K562 (cell line): Measurements from ENCODE around the gene PIGK. TPM values are rescaled to one million over a fixed set of nuclear protein-coding genes. Genes with fewer than 3 reads are reported as not detected.

Experiments used
- ATF3 ChIP-seq, 2 experiments: fragments of 450-650 bp in 1 of 2; sonication (generic) in 1 of 2; formaldehyde crosslinking in 1 of 2; IDR thresholded peaks in 1 of 2; conservative IDR thresholded peaks in 1 of 2; 2 replicates each; pipeline versions ENCODE4 v1.6.1 to v1.8.1; 2016 to 2023; ENCODE audit warnings: mild to moderate bottlenecking in 2 of 2, moderate library complexity in 2 of 2, inconsistent platforms in 1 of 2, missing genetic modification reagents in 1 of 2
- CREB3L1 ChIP-seq: fragments of 450-650 bp; IDR thresholded peaks from 2 replicates; pipeline ENCODE4 v1.6.1; 2014; ENCODE audit warnings: low read depth, mild to moderate bottlenecking, moderate library complexity, borderline replicate concordance
- CSDE1 ChIP-seq, 2 experiments: fragments of 450-650 bp; IDR thresholded peaks; 2 replicates each; pipeline ENCODE4 v1.6.1; 2016; ENCODE audit warnings: mild to moderate bottlenecking in 1 of 2
- EP300 ChIP-seq: IDR thresholded peaks from 2 replicates; pipeline ENCODE4 v1.6.1; 2012; ENCODE audit warnings: low read length, improper control_type of control experiment
- EZH2 ChIP-seq: IDR thresholded peaks from 2 replicates; pipeline ENCODE4 v1.6.1; 2012; ENCODE audit warnings: low read depth, mild to moderate bottlenecking, inconsistent platforms, low read length, borderline replicate concordance
- HMBOX1 ChIP-seq: sonication (generic); IDR thresholded peaks from 2 replicates; pipeline ENCODE4 v1.6.1; 2016
- HNRNPH1 ChIP-seq: fragments of 200-400 bp; formaldehyde crosslinking; optimal IDR thresholded peaks from 2 replicates; pipeline ENCODE3; 2017; ENCODE audit warnings: low read depth, mild to moderate bottlenecking, low read length, moderate library complexity
- MAFG ChIP-seq: fragments of 450-650 bp; conservative IDR thresholded peaks from 2 replicates; pipeline ENCODE4 v1.6.1; 2016; ENCODE audit warnings: missing genetic modification characterization, missing compliant biosample characterization
- REST ChIP-seq, 2 experiments: fragments of 450-650 bp; formaldehyde crosslinking in 1 of 2; IDR thresholded peaks; 2 replicates each; pipeline versions ENCODE4 v1.4.0 to v1.6.1; 2014 to 2020; ENCODE audit warnings: mild to moderate bottlenecking in 2 of 2, borderline replicate concordance in 1 of 2, low read depth in 1 of 2
- SMARCB1 ChIP-seq: IDR thresholded peaks from 2 replicates; pipeline ENCODE4 v1.6.1; 2011; ENCODE audit warnings: improper control_type of control experiment, low read depth; ENCODE audit not compliant: insufficient read length
- SOX6 ChIP-seq: fragments of 450-650 bp; IDR thresholded peaks from 2 replicates; pipeline ENCODE4 v1.6.1; 2014; ENCODE audit warnings: mild to moderate bottlenecking
- TAF7 ChIP-seq: fragments of 450-650 bp; IDR thresholded peaks from 2 replicates; pipeline ENCODE4 v1.6.1; 2016; ENCODE audit warnings: missing genetic modification characterization, missing compliant biosample characterization
- TAF9B ChIP-seq: fragments of 450-650 bp; IDR thresholded peaks from 2 replicates; pipeline ENCODE4 v1.6.1; 2018; ENCODE audit warnings: mild to moderate bottlenecking; ENCODE audit not compliant: partially characterized antibody
- XRCC3 ChIP-seq: fragments of 450-650 bp; IDR thresholded peaks from 2 replicates; pipeline ENCODE4 v1.6.1; 2017; ENCODE audit warnings: mild to moderate bottlenecking, moderate library complexity
- ZKSCAN1 ChIP-seq: fragments of 150-350 bp; IDR thresholded peaks from 2 replicates; pipeline ENCODE4 v1.6.1; 2016; ENCODE audit warnings: low read depth, low read length
- ZNF384 ChIP-seq: IDR thresholded peaks from 2 replicates; pipeline ENCODE4 v1.6.1; 2012; ENCODE audit warnings: low read depth, low read length, improper control_type of control experiment
- ZSCAN32 ChIP-seq: fragments of 450-650 bp; formaldehyde crosslinking; IDR thresholded peaks from 2 replicates; pipeline ENCODE4 v1.4.0; 2020; ENCODE audit warnings: mild to moderate bottlenecking, moderate library complexity
- polyA plus RNA-seq, 8 experiments: library from polyadenylated mRNA; depleted of rRNA in 4 of 8; stranded (reverse) in 5 of 8; unstranded in 3 of 8; fragments of >200 nt; fragmentation: Nextera tagmentation in 2 of 8; fragmentation: Illumina TruSeq in 1 of 8; extraction: Ambion mirVana in 2 of 8; extraction: Trizol in 1 of 8; gene quantifications; 2 replicates each; pipeline versions ENCODE4 v1.2.1 to v1.2.3, GENCODE V29; 2011 to 2014; ENCODE audit warnings: inconsistent platforms in 1 of 8, missing spikeins in 1 of 8
- total RNA-seq, 7 experiments: library from RNA; depleted of rRNA in 6 of 7; stranded (reverse); fragments of >200 nt in 6 of 7; fragmentation: Illumina TruSeq in 2 of 7; extraction: Trizol in 2 of 7; gene quantifications; 2 replicates each; pipeline versions ENCODE4 v1.2.1 to v1.2.3, GENCODE V29; 2011 to 2021; ENCODE audit warnings: low replicate concordance in 1 of 7

PIGK gene
- total and polyA plus RNA-seq, 9 of the 15 experiments (the other 6 are each of a cell fraction or from before 2014, with no cell fraction given), result 15.7 to 59.5 (median 29.9) TPM

- no peak for TF ChIP-seq ZNF384
- no peak for TF ChIP-seq CSDE1 (IDR thresholded peaks at IDR 0.05)
- no peak for TF ChIP-seq MAFG (tag)
- no peak for TF ChIP-seq ZKSCAN1
- TF ChIP-seq EZH2, result no peak
- TF ChIP-seq TAF9B, result peak; percentile 84
- no peak for TF ChIP-seq EP300
- TF ChIP-seq XRCC3, result no peak
- no peak for TF ChIP-seq ATF3 (IDR thresholded peaks at IDR 0.05)
- no peak for TF ChIP-seq ATF3 (CRISPR knock-in tag; conservative IDR thresholded peaks at IDR 0.05)
- TF ChIP-seq CREB3L1, result no peak
- peak; percentile 45 for TF ChIP-seq TAF7 (tag)
- no peak for TF ChIP-seq REST (IDR thresholded peaks at IDR 0.05; ENCODE audit: borderline replicate concordance)
- TF ChIP-seq REST (CRISPR knock-in tag; IDR thresholded peaks at IDR 0.05; ENCODE audit: low read depth), result no peak
- no peak for TF ChIP-seq SMARCB1
- TF ChIP-seq HNRNPH1, result no peak
- TF ChIP-seq HMBOX1, result no peak
- TF ChIP-seq SOX6, result no peak
- TF ChIP-seq ZSCAN32 (CRISPR knock-in tag), result no peak
Observed at GRCh38 chr1:77219166-77219887, at the start of gene PIGK (continued).
